Hepatocyte (in vitro differentiated cells): ENCODE results near the gene MREG. TPM values are rescaled to one million over a fixed set of nuclear protein-coding genes. Genes with fewer than 3 reads are reported as not detected.

Experiments used
- DNase-seq: peaks from one replicate; pipeline ENCODE4 v3.0.0-alpha.2; 2016; ENCODE audit warnings: low spot score
- H2AFZ ChIP-seq: fragments of 200-600 bp; sonication (generic); 2 replicates; pipeline ENCODE4 v1.6.0; 2016; ENCODE audit warnings: antibody characterized with exemption, mild to moderate bottlenecking
- H3K27ac ChIP-seq: fragments of 200-600 bp; sonication (generic); 2 replicates; pipeline ENCODE4 v1.5.1; 2016; ENCODE audit warnings: mild to moderate bottlenecking
- H3K27me3 ChIP-seq: fragments of 200-600 bp; sonication (generic); 2 replicates; pipeline ENCODE4 v1.6.1; 2016
- H3K36me3 ChIP-seq: fragments of 200-600 bp; sonication (generic); replicated peaks from 2 replicates; pipeline ENCODE4 v1.5.1; 2016; ENCODE audit warnings: low read depth; ENCODE audit not compliant: insufficient read depth
- H3K4me1 ChIP-seq: fragments of 200-600 bp; sonication (generic); 2 replicates; pipeline ENCODE4 v1.5.1; 2016; ENCODE audit warnings: mild to moderate bottlenecking, moderate library complexity; ENCODE audit not compliant: insufficient read depth
- H3K4me2 ChIP-seq: fragments of 200-600 bp; sonication (generic); 2 replicates; pipeline ENCODE4 v1.6.0; 2016
- H3K4me3 ChIP-seq: fragments of 200-600 bp; sonication (generic); 2 replicates; pipeline ENCODE4 v1.5.1; 2016; ENCODE audit warnings: mild to moderate bottlenecking
- H3K79me2 ChIP-seq: fragments of 200-600 bp; sonication (generic); 2 replicates; pipeline ENCODE4 v1.6.0; 2017; ENCODE audit warnings: mild to moderate bottlenecking
- H3K9me2 ChIP-seq: fragments of 200-600 bp; sonication (generic); replicated peaks from 2 replicates; pipeline ENCODE4 v1.6.0; 2017; ENCODE audit warnings: mild to moderate bottlenecking; ENCODE audit not compliant: insufficient read depth
- H3K9me3 ChIP-seq: fragments of 200-600 bp; sonication (generic); 2 replicates; pipeline ENCODE4 v1.5.1; 2016; ENCODE audit warnings: low read depth, mild to moderate bottlenecking
- H4K20me1 ChIP-seq: fragments of 200-600 bp; sonication (generic); 2 replicates; pipeline ENCODE4 v1.6.0; 2016; ENCODE audit warnings: mild to moderate bottlenecking; ENCODE audit not compliant: insufficient read depth, poor library complexity, severe bottlenecking
- EZH2 ChIP-seq: fragments of 200-600 bp; sonication (generic); IDR thresholded peaks from 2 replicates; pipeline ENCODE4 v1.6.1; 2016; ENCODE audit warnings: antibody characterized with exemption, mild to moderate bottlenecking, borderline replicate concordance
- EZH2phosphoT487 ChIP-seq: fragments of 200-600 bp; sonication (generic); IDR thresholded peaks from one replicate; pipeline ENCODE4 v1.6.1; 2018; ENCODE audit warnings: antibody characterized with exemption, mild to moderate bottlenecking, low read depth, moderate library complexity; ENCODE audit not compliant: unreplicated experiment, severe bottlenecking
- WGBS: methylation state at CpG from one replicate; pipeline ENCODE4 v1.1.6; 2016; ENCODE audit warnings: low lambda C conversion rate; ENCODE audit errors: missing lambda C conversion rate; 5-methylcytosine and 5-hydroxymethylcytosine counted together
- polyA plus RNA-seq: library from polyadenylated mRNA; unstranded; fragments of >200 nt; fragmentation: Nextera tagmentation; extraction: Ambion mirVana; gene quantifications from 2 replicates; pipeline ENCODE4 v1.2.1, GENCODE V29; 2016
- total RNA-seq: library from RNA; depleted of rRNA; stranded (reverse); fragments of >200 nt; gene quantifications from 2 replicates; pipeline ENCODE4 v1.2.3, GENCODE V29; 2014
- TF ChIP-seq, protein P1 (sequence below): fragments of 200-600 bp; sonication (generic); IDR thresholded peaks from 2 replicates; pipeline ENCODE4 v1.5.1; 2016; ENCODE audit warnings: antibody characterized with exemption, mild to moderate bottlenecking; ENCODE audit not compliant: poor library complexity

The MREG gene
- total and polyA plus RNA-seq, 2 experiments from 2014 or later = 5.6 to 12.9 TPM

DNA sequence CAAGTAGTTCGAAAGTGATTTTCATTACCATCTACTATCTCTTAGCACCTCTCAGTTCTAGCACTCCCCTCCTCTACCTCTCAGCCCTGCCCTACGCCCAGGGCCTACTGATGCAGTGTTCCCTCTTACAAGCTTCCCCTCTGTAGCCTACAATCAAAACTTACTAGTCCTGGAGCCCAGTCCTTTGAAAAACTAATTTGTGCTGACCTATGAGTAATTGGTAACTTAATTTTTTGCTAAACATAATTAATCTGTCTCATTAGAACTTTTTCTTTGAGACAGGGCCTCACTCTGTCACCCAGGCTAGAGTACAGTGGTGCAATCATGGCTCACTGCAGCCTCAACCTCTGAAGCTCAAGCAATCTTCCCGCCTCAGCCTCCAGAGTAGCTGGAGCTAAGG lies 44.9 kb downstream of the MREG start:
- Histone ChIP-seq H3K27ac (no peak overlapping the region), H3K79me2 (peaks cover 12% of the 10 kb centered on the region), H3K9me3 (no peaks in the 10 kb centered on the region), H3K4me1 (peaks cover 4% of the 10 kb centered on the region), H3K4me3 (no peak overlapping the region), H3K27me3 (no peaks in the 10 kb centered on the region), H2AFZ (no peak overlapping the region), H3K9me2 (no peaks in the 10 kb centered on the region), H4K20me1 (no peaks in the 10 kb centered on the region), H3K36me3 (no peaks in the 10 kb centered on the region), H3K4me2 (no peak overlapping the region)
- 97% methylated on average over 3 of the region's 3 CpGs for WGBS
- no peak for TF ChIP-seq EZH2phosphoT487
- no peak for TF ChIP-seq EZH2
- TF ChIP-seq, protein P1, sequence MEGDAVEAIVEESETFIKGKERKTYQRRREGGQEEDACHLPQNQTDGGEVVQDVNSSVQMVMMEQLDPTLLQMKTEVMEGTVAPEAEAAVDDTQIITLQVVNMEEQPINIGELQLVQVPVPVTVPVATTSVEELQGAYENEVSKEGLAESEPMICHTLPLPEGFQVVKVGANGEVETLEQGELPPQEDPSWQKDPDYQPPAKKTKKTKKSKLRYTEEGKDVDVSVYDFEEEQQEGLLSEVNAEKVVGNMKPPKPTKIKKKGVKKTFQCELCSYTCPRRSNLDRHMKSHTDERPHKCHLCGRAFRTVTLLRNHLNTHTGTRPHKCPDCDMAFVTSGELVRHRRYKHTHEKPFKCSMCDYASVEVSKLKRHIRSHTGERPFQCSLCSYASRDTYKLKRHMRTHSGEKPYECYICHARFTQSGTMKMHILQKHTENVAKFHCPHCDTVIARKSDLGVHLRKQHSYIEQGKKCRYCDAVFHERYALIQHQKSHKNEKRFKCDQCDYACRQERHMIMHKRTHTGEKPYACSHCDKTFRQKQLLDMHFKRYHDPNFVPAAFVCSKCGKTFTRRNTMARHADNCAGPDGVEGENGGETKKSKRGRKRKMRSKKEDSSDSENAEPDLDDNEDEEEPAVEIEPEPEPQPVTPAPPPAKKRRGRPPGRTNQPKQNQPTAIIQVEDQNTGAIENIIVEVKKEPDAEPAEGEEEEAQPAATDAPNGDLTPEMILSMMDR = no peak
- no peak for DNase-seq

DNA sequence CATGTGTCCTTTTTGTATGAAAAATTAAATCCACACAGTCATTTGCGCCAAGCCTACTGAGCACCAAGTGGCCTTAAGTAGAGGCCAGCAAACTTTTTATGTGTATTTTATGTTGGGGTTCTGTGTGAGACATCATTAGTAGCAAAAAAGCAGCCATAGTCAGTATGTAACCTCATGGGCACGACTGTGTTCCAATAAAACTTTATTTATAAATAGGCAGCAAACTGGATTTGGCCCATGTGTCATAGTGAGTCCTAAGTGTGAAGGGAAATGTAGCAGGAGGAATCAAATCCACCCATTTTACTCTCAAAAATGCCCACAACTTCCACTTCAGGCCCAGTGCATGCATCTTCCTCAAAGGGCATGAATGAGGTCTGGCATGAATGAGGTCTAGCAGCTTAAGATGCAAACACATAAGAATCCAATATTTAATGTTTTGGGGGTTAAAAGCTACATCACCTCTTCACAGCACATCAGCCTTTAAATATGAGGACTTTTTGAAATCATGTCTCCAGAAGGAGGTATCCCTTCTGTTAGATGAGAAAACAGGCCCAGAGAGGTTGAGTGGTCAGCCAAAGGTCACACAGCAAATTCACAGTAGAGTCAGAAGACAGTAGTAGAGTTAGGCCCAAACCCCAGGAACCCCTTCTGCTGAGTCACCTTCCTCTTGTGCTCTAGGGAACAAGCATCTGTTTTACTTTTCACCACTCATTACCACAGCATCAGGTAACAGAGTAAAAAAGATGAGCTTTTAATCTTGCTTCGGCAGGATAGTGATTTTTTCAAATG lies 45.6 kb downstream of the MREG start:
- Histone ChIP-seq H3K36me3 (no peaks in the 10 kb centered on the region), H4K20me1 (no peaks in the 10 kb centered on the region), H3K9me2 (no peaks in the 10 kb centered on the region), H3K27ac (no peak overlapping the region), H3K4me3 (no peak overlapping the region), H3K4me2 (no peak overlapping the region), H2AFZ (no peak overlapping the region), H3K9me3 (no peaks in the 10 kb centered on the region), H3K79me2 (peaks cover 12% of the 10 kb centered on the region), H3K27me3 (no peaks in the 10 kb centered on the region), H3K4me1 (peaks cover under 1% of the 10 kb centered on the region)
- DNase-seq = no peak
- WGBS = 90% methylated on average over 3 of the region's 3 CpGs
- TF ChIP-seq EZH2 (no peak), EZH2phosphoT487 (no peak)
- TF ChIP-seq, protein P1 = no peak

DNA sequence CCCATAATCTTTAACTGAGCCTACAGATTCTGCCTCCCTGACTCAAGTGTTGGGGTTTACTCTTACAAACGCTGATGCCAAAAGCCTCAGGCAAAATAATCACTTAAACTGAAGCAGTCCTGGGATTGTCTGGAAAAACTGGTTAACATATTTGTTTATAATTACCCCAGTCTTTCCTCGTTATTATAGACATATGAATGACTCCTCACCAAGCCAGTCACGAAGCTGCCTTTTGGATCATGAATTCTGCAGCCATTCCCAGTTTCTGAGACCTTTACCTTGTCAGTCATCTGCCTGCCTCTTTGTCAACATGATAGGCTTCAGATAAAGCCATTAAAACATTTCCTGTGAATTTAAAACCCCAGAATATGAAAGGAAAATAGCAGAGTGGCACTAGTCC lies 46.4 kb downstream of the MREG start:
- WGBS = 46% methylated on average over 3 of the region's 3 CpGs

DNA sequence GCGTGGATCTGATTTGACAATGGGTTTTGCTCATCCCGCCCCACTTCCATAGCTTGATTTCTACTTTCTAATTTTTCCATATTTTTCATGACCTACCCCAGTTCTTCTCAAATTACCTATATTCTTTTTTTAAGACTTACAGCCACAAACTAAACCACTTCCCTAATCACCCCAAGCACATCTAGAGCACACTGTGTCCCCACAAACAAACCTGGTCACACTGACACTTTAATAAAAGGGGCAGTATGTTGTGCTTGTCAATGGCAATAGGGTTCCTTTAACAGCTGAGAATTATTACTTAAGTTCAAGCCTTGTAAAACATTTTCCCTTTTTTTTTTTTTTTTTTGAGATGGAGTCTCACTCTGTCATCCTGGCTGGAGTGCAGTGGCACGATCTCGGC lies 47.1 kb downstream of the MREG start:
- H2AFZ ChIP-seq = no peak overlapping the region
- H3K27ac ChIP-seq = no peak overlapping the region
- H3K4me3 ChIP-seq = no peak overlapping the region
- 73% methylated on average over 4 of the region's 4 CpGs for WGBS
- H3K4me2 ChIP-seq = no peak overlapping the region
- no peak for DNase-seq
- H3K79me2 ChIP-seq = peaks cover 8% of the 10 kb centered on the region
- no peak for TF ChIP-seq EZH2phosphoT487
- TF ChIP-seq EZH2 = no peak
- TF ChIP-seq, protein P1 = no peak
- H3K9me2 ChIP-seq = no peaks in the 10 kb centered on the region
- no peaks in the 10 kb centered on the region for H4K20me1 ChIP-seq
- no peaks in the 10 kb centered on the region for H3K4me1 ChIP-seq
- H3K27me3 ChIP-seq = no peaks in the 10 kb centered on the region
- no peaks in the 10 kb centered on the region for H3K9me3 ChIP-seq
- H3K36me3 ChIP-seq = no peaks in the 10 kb centered on the region

More for the DNA sequence above, 46.4 kb downstream of the MREG start:
- Histone ChIP-seq H3K27me3 (no peaks in the 10 kb centered on the region), H3K4me1 (no peaks in the 10 kb centered on the region), H3K9me2 (no peaks in the 10 kb centered on the region), H3K79me2 (peaks cover 12% of the 10 kb centered on the region), H3K4me2 (no peak overlapping the region), H2AFZ (no peak overlapping the region), H3K36me3 (no peaks in the 10 kb centered on the region), H3K9me3 (no peaks in the 10 kb centered on the region), H4K20me1 (no peaks in the 10 kb centered on the region), H3K27ac (no peak overlapping the region), H3K4me3 (no peak overlapping the region)
- DNase-seq = no peak
- TF ChIP-seq EZH2 = no peak
